CD14-positive monocyte (primary cell): ENCODE measurements around the gene THRAP3. TPM values are rescaled to one million over a fixed set of nuclear protein-coding genes. Genes with fewer than 3 reads are reported as not detected.

ENCODE experiments used
- DNase-seq, 3 donors: peaks; one replicate each; pipeline ENCODE4 v3.0.0-alpha.2; 2011 to 2022
- H2AFZ ChIP-seq: 2 replicates; pipeline ENCODE4 v1.6.0; 2012; ENCODE audit warnings: mild to moderate bottlenecking, low read depth, low read length, inconsistent platforms; ENCODE audit not compliant: insufficient read depth, poor library complexity, severe bottlenecking
- H3K27ac ChIP-seq, 2 donors: 1 replicate in 1 of 2; 2 replicates in 1 of 2; pipeline ENCODE4 v1.5.1; 2012 to 2013; ENCODE audit warnings: low read length in 2 of 2, control low read depth in 1 of 2, inconsistent platforms in 1 of 2, low read depth in 1 of 2, mild to moderate bottlenecking in 1 of 2
- H3K27me3 ChIP-seq, 2 donors: one replicate each; pipeline versions ENCODE4 v1.6.0 to v1.6.1; 2011 to 2013; ENCODE audit warnings: low read length in 2 of 2; ENCODE audit not compliant: control insufficient read depth in 2 of 2, insufficient read depth in 2 of 2
- H3K36me3 ChIP-seq, 2 donors: replicated peaks in 1 of 2; 1 replicate in 1 of 2; 2 replicates in 1 of 2; pipeline versions ENCODE4 v1.5.1 to v1.6.1; 2012 to 2013; ENCODE audit warnings: low read length in 2 of 2, control low read depth in 1 of 2, inconsistent platforms in 1 of 2, mild to moderate bottlenecking in 1 of 2; ENCODE audit not compliant: insufficient read depth in 2 of 2, control insufficient read depth in 1 of 2
- H3K4me1 ChIP-seq, 2 donors: 1 replicate in 1 of 2; 2 replicates in 1 of 2; pipeline versions ENCODE4 v1.5.1 to v1.6.1; 2012 to 2013; ENCODE audit warnings: low read length in 2 of 2, control low read depth in 1 of 2, inconsistent platforms in 1 of 2, mild to moderate bottlenecking in 1 of 2, moderate library complexity in 1 of 2; ENCODE audit not compliant: insufficient read depth in 2 of 2, control insufficient read depth in 1 of 2
- H3K4me2 ChIP-seq: replicated peaks from 2 replicates; pipeline ENCODE3; 2012; ENCODE audit warnings: low read length, moderate library complexity, mild to moderate bottlenecking; ENCODE audit not compliant: poor library complexity, severe bottlenecking; ENCODE audit errors: extremely low read depth
- H3K4me3 ChIP-seq, 3 experiments: fragments of 200-600 bp in 1 of 3; sonication (generic) in 1 of 3; replicated peaks in 1 of 3; 1 replicate in 2 of 3; 2 replicates in 1 of 3; pipeline ENCODE4 v1.5.1; 2011 to 2013; ENCODE audit warnings: low read length in 3 of 3, mild to moderate bottlenecking in 3 of 3, control low read depth in 2 of 3, low read depth in 2 of 3, inconsistent platforms in 1 of 3, moderate library complexity in 1 of 3
- H3K79me2 ChIP-seq: 2 replicates; pipeline ENCODE4 v1.6.0; 2012; ENCODE audit warnings: mild to moderate bottlenecking, control low read depth, inconsistent platforms, low read length, moderate library complexity; ENCODE audit not compliant: insufficient read depth
- H3K9ac ChIP-seq: 2 replicates; pipeline ENCODE4 v1.6.0; 2017; ENCODE audit warnings: low read length, mild to moderate bottlenecking; ENCODE audit not compliant: insufficient read depth, poor library complexity, severe bottlenecking
- H3K9me3 ChIP-seq, 2 donors: replicated peaks in 1 of 2; 1 replicate in 1 of 2; 2 replicates in 1 of 2; pipeline versions ENCODE4 v1.5.1 to v1.6.1; 2012 to 2013; ENCODE audit warnings: low read length in 2 of 2, control low read depth in 1 of 2; ENCODE audit not compliant: control insufficient read depth in 1 of 2, insufficient read depth in 1 of 2
- H4K20me1 ChIP-seq: 2 replicates; pipeline ENCODE4 v1.6.0; 2012; ENCODE audit warnings: mild to moderate bottlenecking, low read length, control low read depth, moderate library complexity; ENCODE audit not compliant: insufficient read depth
- H3K27ac Mint-ChIP-seq, 7 donors: one replicate each; pipeline ENCODE4 v1.8.0; 2020; ENCODE audit warnings: mild to moderate bottlenecking in 7 of 7, mixed read lengths in 7 of 7, moderate library complexity in 6 of 7, inconsistent platforms in 2 of 7
- H3K27me3 Mint-ChIP-seq, 3 donors: one replicate each; pipeline ENCODE4 v1.8.0; 2021 to 2022; ENCODE audit warnings: low read depth in 3 of 3, mild to moderate bottlenecking in 3 of 3, mixed read lengths in 3 of 3, moderate library complexity in 3 of 3, inconsistent platforms in 1 of 3
- H3K36me3 Mint-ChIP-seq, 2 donors: one replicate each; pipeline ENCODE4 v1.8.0; 2020; ENCODE audit warnings: mixed read lengths in 2 of 2, inconsistent platforms in 1 of 2, mild to moderate bottlenecking in 1 of 2
- H3K4me1 Mint-ChIP-seq: one replicate; pipeline ENCODE4 v1.8.0; 2020; ENCODE audit warnings: mild to moderate bottlenecking, mixed read lengths
- H3K4me3 Mint-ChIP-seq, 2 donors: one replicate each; pipeline ENCODE4 v1.8.0; 2020; ENCODE audit warnings: mild to moderate bottlenecking in 2 of 2, mixed read lengths in 2 of 2, moderate library complexity in 1 of 2
- H3K9me3 Mint-ChIP-seq, 7 donors: one replicate each; pipeline ENCODE4 v1.8.0; 2020 to 2022; ENCODE audit warnings: mixed read lengths in 7 of 7, mild to moderate bottlenecking in 6 of 7, moderate library complexity in 6 of 7, inconsistent platforms in 2 of 7
- WGBS: methylation state at CpG from one replicate; pipeline ENCODE4 v1.1.5; 2013; ENCODE audit warnings: missing lambda C conversion rate; ENCODE audit not compliant: insufficient coverage; 5-methylcytosine and 5-hydroxymethylcytosine counted together
- intact Hi-C, 2 donors: fragments of 100-400 bp; cut with micrococcal nuclease; formaldehyde crosslinking; loops; one replicate each; pipeline versions ENCODE4 v1.15.0 to v1.15.1; 2023
- polyA plus RNA-seq, 3 donors: library from polyadenylated mRNA; depleted of rRNA in 1 of 3; unstranded in 2 of 3; stranded (reverse) in 1 of 3; fragments of 300-500 nt in 2 of 3; fragments of >200 nt in 1 of 3; fragmentation: Illumina TruSeq in 2 of 3; gene quantifications; 1 replicate in 2 of 3; 2 replicates in 1 of 3; pipeline ENCODE4 v1.2.3, GENCODE V29; 2012 to 2021
- TF ChIP-seq, protein P1 (sequence below): fragments of 200-600 bp; IDR thresholded peaks from one replicate; pipeline ENCODE4 v1.8.0; 2022; ENCODE audit warnings: antibody characterized with exemption, mild to moderate bottlenecking

The THRAP3 gene
- polyA plus RNA-seq, 3 donors: 30.1 to 63.4 (median 35.7) TPM

DNA sequence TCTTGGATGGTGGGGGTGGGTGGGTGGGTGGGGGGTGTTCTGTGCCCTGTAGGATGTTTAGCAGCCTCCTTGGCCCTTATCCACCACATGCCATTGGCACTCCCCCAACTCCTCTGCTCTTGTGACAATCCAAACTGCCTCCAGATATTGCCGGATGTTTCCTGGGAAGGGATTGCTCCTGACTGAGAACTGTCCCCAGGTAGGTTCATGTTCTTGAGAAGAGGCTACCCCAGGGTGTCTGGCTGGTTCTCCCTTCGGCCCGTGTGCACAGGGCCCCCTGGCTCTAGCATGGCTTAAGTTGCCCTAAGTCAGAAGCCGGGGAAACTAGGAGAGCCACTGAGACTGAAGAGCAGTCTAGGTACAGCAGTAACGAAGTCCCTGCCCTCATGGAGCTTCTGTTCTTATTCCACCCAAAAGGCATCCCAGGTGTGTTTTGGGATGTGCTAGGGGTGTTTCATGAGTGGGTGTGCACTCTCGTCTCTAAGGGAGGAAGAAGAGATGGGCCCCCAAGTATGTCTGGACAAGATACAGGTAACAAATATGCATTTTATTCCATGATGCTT is 19.8 kb upstream of the THRAP3 start:
- Histone ChIP-seq H3K79me2 (no peaks in the 10 kb centered on the region), H3K9ac (no peak overlapping the region), H2AFZ (peak overlapping the region; percentile 46), H4K20me1 (no peaks in the 10 kb centered on the region), H3K4me1 (peaks cover 25 to 29% of the 10 kb centered on the region in 2 donors), H3K4me3 (no peak overlapping the region), H3K4me2 (no peak overlapping the region), H3K27ac (peak overlapping the region in 1 of 2 donors; percentile 87), H3K27me3 (no peaks in the 10 kb centered on the region), H3K9me3 (no peaks in the 10 kb centered on the region), H3K36me3 (no peaks in the 10 kb centered on the region)
- Mint-ChIP-seq H3K4me1 (peaks cover 27% of the 10 kb centered on the region), H3K27ac (peak overlapping the region; percentile 25 to 92 (median 70)), H3K9me3 (peaks cover 0 to 2% (median 0%) of the 10 kb centered on the region in 7 donors), H3K36me3 (no peaks in the 10 kb centered on the region), H3K27me3 (peaks cover 0 to 6% (median 3%) of the 10 kb centered on the region in 3 donors), H3K4me3 (no peak overlapping the region)
- TF ChIP-seq, protein P1, sequence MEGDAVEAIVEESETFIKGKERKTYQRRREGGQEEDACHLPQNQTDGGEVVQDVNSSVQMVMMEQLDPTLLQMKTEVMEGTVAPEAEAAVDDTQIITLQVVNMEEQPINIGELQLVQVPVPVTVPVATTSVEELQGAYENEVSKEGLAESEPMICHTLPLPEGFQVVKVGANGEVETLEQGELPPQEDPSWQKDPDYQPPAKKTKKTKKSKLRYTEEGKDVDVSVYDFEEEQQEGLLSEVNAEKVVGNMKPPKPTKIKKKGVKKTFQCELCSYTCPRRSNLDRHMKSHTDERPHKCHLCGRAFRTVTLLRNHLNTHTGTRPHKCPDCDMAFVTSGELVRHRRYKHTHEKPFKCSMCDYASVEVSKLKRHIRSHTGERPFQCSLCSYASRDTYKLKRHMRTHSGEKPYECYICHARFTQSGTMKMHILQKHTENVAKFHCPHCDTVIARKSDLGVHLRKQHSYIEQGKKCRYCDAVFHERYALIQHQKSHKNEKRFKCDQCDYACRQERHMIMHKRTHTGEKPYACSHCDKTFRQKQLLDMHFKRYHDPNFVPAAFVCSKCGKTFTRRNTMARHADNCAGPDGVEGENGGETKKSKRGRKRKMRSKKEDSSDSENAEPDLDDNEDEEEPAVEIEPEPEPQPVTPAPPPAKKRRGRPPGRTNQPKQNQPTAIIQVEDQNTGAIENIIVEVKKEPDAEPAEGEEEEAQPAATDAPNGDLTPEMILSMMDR: no peak
- DNase-seq: no peak
- 100% methylated on average over 5 of the region's 6 CpGs for WGBS
- intact Hi-C loops: no loop called here

DNA sequence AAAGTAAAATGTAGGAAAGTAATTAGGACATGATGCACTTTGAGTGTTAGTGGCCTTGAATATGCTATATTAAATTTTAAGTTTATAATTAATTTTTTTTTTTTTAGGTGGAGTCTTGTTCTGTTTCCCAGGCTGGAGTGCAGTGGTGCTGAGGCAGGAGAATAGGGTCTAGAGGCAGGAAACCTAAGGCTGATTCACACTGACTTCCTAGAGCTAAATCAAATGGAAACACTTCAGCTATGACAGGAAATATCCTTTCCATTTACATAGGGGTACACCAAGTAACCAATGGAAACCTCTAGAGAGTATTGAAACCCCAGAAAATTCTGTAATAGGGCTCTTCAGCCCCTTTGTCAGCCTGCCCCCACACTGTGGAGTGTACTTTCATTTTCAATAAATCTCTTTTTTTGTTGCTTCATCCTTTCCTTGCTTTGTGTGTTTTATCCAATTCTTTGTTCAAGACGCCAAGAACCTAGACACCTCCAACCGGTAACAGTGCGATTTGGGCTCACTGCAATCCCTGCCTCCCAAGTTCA is 17.9 kb upstream of the THRAP3 start:
- H2AFZ ChIP-seq: no peak overlapping the region
- H3K36me3 ChIP-seq: no peaks in the 10 kb centered on the region
- TF ChIP-seq, protein P1: no peak
- Mint-ChIP-seq H3K9me3 (peaks cover 0 to 2% (median 0%) of the 10 kb centered on the region in 7 donors), H3K36me3 (no peaks in the 10 kb centered on the region), H3K4me1 (peaks cover 29% of the 10 kb centered on the region), H3K27me3 (peaks cover 0 to 6% (median 5%) of the 10 kb centered on the region in 3 donors), H3K27ac (no peak overlapping the region), H3K4me3 (no peak overlapping the region)
- no peaks in the 10 kb centered on the region for H3K27me3 ChIP-seq
- no peak overlapping the region for H3K9ac ChIP-seq
- 78% methylated on average over 2 of the region's 3 CpGs for whole genome bisulfite sequencing
- peaks cover 31 to 35% of the 10 kb centered on the region in 2 donors for H3K4me1 ChIP-seq
- no peaks in the 10 kb centered on the region for H4K20me1 ChIP-seq
- H3K4me3 ChIP-seq: no peak overlapping the region
- H3K9me3 ChIP-seq: no peaks in the 10 kb centered on the region
- H3K4me2 ChIP-seq: no peak overlapping the region
- H3K27ac ChIP-seq: no peak overlapping the region
- intact Hi-C loops: no loop called here
- DNase-seq: no peak
- no peaks in the 10 kb centered on the region for H3K79me2 ChIP-seq
